GM18868 (cell line): Measurements from ENCODE around the gene ZC3H12A.
"Not testable (repeated sequence)": the region's sequence is repeated elsewhere in the genome, so short reads cannot be mapped to it uniquely, and the experiment has no call there.

Source experiments
- ATAC-seq: cut with Tn5 transposase; IDR thresholded peaks from one replicate; pipeline ENCODE4 v1.9.1; 2021; ENCODE audit warnings: mild to moderate bottlenecking, moderate library complexity; ENCODE audit not compliant: unreplicated experiment

ZC3H12A gene

GRCh38 chr1:37498872-37499617 lies 24.7 kb downstream of the ZC3H12A start:
- ATAC-seq: no peak

DNA sequence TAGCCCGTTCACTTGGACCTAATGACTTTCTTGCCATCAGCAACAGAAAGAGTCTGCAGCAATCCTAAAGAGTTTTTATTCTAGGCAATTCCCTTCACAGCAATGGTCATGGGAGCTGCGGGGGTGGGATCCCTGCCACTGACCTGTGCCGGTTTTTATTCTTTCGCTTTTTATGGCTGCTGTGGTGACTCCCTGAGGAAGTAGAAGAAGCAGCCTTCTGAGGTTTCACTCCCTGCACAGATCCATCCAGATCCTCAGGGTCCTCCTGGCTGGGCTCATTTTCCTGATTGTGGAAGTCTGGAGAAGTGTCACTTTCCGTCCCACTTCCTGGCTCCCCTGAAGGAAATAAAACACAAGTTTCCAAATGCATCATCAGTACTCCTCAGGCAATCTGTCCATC lies 27.3 kb downstream of the ZC3H12A start:
- ATAC-seq: no peak

DNA sequence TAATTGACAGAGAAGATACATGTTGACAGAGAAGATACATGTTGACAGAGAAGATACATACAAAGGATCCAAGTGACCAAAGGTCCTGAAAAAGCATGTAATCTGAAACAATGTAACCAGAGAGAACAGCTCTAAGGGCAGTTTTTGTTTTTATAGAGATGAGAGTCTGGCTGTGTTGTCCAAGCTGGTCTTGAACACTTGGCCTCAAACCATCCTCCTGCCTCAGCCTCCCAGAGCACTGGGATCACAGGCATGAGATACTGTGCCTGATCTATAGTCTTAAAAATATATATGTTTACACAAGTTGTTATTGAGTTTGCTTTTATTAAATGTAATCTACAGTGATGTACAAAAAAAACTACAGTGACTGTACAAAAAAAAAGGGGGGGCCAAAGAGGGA lies 27.7 kb downstream of the ZC3H12A start:
- no peak for ATAC-seq

DNA sequence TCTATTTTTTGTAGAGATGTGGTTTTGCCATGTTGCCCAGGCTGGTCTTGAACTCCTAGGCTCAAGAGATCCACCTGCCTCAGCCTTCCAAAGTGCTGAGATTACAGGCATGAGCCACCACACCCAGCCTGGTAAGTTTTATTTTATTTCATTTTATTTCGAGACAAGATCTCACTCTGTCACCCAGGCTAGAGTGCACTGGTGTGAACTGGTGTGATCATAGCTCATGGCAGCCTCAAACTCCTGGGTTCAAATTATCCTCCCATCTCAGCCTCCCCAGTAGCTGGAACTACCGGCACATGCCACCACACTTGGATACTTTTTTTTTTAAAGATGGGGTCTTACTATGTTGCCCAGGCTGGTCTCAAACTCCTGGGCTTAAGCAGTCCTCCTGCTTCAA lies 28.4 kb downstream of the ZC3H12A start:
- ATAC-seq: not testable (repeated sequence)

DNA sequence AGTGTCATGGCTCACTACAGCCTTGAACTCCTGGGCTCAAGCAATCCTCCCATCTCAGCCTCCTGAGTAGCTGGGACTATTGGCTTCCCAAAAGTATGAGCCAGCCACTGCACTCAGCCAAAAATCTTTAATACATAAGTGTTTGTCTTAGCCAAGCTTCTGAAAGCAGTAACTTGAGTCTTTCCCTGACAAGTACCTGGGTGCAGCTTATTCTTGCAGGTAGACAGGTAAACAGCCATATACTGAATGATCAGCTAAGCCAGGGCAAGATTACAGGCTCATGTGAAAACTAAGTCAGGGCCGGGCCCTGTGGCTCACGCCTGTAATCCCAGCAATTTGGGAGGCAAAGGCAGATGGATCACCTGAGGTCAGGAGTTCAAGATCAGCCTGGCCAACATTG lies 32.4 kb downstream of the ZC3H12A start:
- no peak for ATAC-seq

GRCh38 chr1:37509181-37509580 lies 34.8 kb downstream of the ZC3H12A start:
- no peak for ATAC-seq

GRCh38 chr1:37513795-37514349 lies 39.5 kb downstream of the ZC3H12A start:
- ATAC-seq: peak; percentile 30

- ATAC-seq: peak; percentile 93
Measured at GRCh38 chr1:37514350-37515184, 40.2 kb downstream of the ZC3H12A start, which contains the start of gene MEAF6. Gene MEAF6, minus strand, starts transcription at chr1:37514766. Its CDS starts 20 bp downstream, at chr1:37514746.

DNA sequence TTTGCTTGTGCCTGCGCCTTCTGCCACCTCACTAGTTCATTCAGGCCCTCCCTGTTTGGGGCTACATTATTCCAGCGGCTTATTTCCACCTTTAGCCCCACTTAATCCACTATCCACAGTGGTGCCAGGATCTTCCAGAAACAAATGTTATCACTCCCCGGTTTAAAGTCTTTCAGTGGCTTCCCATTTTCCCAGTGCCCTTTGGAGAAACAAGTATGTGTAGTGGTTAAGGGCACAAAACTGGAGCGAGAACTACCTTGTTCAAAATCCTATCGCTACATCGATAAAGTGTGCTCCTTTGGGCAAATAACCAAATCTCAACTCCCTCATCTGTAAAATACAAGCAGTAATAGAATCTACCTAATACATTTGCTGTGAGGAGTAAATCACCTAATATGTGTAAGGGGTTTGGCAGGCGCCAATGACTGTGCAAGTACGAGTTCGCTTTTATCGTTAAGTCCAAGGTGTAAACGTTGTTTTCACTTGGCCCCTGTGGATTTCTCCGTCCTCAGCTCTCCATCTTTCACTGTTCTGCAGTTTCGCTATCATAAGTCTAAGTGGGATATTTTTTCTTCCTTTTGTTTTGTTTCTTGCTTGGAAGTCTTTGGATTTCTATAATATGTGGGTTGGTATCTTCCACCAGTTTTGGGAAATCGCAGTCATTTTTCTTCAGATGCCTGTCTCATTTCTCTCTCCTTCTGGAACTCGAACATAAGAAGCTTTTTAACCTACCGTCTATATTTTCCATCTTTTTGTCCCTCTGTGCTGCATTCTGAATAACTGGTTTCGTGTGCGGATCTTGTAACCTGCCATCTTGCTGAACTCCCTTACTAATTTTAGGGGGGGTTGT lies 41.0 kb downstream of the ZC3H12A start:
- ATAC-seq: no peak

DNA sequence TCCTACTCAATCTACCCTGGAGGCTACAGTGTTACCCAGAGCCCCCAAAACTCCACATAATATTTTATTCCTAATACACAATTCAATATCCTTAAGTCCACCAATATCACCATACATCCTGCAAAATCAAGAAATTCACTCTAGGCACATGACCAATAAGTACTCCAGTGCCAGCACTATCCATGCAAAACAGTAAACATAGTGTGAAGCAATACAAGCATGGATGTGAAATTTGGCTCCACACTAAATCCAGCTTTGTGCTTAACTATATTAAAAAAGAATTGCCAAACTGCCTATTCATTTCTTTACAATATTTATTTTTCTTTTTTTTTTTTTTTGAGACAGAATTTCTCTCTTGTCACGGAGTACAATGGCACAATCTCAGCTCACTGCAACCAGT lies 43.2 kb downstream of the ZC3H12A start:
- ATAC-seq: no peak

DNA sequence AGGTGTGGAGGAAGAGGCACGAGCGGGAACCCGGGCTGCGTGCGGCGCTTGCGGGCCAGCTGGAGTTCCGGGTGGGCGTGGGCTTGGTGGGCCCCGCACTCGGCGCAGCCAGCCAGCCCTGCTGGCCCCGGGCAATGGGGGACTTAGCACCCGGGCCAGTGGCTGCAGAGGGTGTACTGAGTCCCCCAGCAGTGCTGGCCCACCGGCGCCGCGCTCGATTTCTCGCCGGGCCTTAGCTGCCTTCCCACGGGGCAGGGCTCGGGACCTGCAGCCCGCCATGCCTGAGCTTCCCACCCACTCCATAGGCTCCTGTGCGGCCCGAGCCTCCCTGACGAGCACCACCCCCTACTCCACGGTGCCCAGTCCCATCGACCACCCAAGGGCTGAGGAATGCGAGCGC lies 43.9 kb downstream of the ZC3H12A start:
- not testable (repeated sequence) for ATAC-seq

- ATAC-seq: not testable (repeated sequence)
Measured at GRCh38 chr1:37518929-37519328, 44.5 kb downstream of the ZC3H12A start.

DNA sequence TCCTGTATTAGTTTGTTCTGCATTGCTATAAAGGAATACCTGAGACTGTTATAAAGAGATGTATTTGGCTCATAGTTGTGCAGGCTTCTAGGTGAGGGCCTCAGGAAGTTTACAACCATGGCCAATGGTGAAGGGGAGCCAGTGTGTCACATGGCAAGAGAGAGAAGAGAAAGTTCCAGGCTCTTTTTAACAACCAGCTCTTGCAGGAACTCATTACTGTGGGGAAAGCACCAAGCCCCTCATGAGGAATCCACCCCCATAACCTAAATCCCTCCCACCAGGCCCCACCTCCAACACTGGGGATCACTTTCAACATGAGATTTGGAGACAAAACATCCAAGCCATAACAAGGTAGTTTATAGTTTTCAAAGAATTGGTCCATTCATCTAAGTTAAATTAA lies 45.2 kb downstream of the ZC3H12A start:
- ATAC-seq: no peak

DNA sequence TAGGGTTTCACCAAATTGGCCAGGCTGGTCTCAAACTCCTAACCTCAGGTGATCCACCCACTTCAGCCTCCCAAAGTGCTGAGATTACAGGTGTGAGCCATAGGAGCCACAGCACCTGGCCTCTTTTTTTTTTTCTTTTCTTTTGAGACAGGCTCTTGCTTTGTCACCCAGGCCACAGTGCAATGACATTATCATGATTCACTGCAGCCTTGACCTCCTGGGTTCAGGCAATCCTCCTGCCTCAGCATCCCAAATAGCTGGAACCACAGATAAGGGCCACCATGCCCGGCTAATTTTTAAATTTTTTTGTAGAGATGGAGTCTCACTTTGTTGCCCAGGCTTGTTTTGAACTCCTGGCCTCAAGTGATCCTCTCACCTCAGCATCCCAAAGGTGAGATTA lies 55.5 kb downstream of the ZC3H12A start:
- ATAC-seq: not testable (repeated sequence)

GRCh38 chr1:37532418-37533156 lies 58.2 kb downstream of the ZC3H12A start:
- ATAC-seq: not testable (repeated sequence)

GRCh38 chr1:37533317-37534093 lies 59.1 kb downstream of the ZC3H12A start:
- ATAC-seq: no peak
